NCI-H2196 (cell line): Measurements from ENCODE around the gene DOP1B.
"Not testable (repeated sequence)": the region's sequence is repeated elsewhere in the genome, so short reads cannot be mapped to it uniquely, and the experiment has no call there.

Experiments
- DNase-seq: peaks from one replicate; lab custom pipeline; 2025; ENCODE audit not compliant: unreplicated experiment; lab: John Stamatoyannopoulos, UW

Gene DOP1B

DNA sequence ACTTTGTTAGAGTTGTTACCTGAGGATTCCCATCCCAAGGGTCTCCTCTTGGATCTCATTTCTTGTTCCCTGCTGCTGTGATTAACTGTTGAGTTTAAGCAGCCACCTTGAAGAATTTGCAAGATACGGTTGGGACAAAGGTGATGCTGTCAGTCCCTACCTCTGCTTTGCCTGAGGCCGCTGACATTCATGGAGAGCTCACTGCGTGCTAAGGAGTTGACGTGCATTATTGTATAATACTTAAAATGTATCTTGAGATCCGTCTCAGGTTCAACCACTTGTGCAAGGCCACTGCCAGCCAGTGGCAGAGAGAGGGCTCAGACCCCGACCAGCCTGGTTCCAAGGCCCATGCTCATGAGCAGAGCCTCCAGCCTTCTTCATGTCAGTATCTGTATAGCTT, 14.2 kb downstream of the DOP1B start:
- DNase-seq: no peak

DNA sequence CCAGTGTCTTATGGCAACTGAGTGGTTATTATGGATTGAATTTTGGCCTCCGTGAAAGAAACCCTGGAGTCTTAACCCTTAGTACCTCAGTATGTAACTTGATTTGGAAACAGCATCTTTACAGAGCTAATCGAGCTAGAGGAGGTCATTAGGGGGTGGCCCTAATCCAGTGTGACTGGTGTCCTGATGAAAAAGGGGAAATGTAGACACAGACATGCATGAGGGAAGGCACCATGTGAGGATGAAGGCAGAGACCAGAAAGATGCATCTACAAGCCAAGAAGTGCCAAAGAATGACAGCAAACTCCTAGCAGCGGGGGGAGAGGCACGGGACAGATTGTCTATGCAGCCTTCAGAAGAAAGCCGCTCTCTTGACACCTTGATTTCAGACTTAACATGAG, 14.7 kb downstream of the DOP1B start:
- no peak for DNase-seq

- no peak for DNase-seq
Observed at GRCh38 chr21:36171741-36172331, 15.2 kb downstream of the DOP1B start.

GRCh38 chr21:36174780-36175179, 18.2 kb downstream of the DOP1B start:
- DNase-seq: no peak

DNA sequence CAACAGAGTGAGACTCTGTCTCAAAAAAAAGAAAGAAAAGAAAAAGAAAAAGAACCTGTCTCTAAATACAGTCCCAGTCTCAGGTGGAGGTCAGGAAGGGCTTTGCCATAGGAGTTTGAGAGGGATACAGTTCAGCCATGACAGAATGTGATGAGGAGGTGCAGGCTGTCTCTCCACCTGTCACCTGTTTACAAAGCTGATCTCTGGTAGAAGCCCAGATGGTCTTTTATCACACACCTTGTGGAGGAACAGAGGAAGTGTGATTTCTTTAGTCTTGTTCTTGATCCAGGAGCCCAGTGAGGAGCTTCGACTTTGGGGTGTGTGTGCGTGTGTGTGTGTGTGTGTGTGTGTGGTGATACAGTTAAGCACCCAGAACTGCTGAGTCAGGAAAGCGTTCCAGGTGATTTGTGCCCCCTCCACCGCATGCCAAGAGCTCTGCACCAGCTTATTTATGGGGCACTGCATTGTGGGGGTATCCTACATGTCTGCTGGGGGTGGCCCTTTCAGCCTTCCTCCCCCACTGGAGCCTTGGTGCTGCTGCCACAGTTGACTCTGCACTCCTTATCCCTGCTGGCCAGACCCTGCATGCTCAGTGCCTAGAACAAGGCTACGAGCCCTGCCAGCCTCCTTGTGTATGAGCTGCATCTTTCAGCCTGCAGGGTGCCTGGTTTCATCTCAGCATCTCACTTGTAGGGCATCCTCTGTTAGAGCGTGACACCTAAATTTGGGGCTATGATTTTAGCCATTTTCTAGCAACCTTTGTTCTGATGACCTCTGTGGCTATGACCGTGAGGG, 19.3 kb downstream of the DOP1B start:
- DNase-seq: no peak

GRCh38 chr21:36178349-36178748, 21.7 kb downstream of the DOP1B start:
- DNase-seq: no peak

- DNase-seq: no peak
Observed at GRCh38 chr21:36179145-36179544, 22.5 kb downstream of the DOP1B start.

GRCh38 chr21:36180963-36181362, 24.3 kb downstream of the DOP1B start:
- DNase-seq: no peak

- no peak for DNase-seq
Observed at GRCh38 chr21:36183144-36183795, 26.6 kb downstream of the DOP1B start.

DNA sequence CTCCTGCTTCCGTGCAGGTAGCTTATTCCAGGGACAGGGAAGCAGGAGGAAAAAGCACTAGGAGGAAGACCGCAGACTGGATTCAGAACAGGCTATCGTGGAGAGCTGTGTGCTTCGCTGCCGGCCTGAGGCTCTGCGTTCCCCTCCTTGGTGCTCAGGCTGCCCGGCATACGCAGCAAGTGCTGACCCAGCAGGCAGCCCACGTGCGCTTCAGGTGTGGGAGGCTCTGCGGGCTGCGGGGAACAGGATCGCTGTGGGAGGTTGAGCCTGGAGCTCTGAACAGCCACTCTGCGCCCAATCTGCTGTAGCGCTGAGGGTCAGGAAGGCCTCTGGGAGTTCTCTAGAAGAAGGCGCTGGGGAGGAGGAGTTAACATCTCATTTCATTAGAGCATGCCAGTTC, 27.9 kb downstream of the DOP1B start:
- no peak for DNase-seq

DNA sequence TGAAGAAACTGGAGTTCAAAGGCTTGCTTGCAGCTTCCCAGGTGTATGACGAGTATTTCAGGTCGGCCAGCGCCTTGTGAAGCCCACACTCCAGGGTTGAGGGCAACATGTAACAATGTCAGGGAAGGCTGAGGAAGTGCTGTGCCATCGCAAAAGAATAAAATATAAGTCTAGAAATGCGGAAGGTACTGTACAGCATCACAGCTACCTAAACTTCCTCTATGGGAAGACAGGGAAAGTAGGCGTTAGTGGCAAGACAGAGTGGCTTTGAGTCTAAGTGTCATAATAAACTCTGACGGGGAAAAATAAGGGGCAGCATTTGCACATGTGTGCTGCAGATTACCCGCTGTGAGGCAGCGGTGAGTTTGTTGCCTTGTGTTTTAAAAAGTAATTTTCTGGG, 28.9 kb downstream of the DOP1B start:
- DNase-seq: no peak

GRCh38 chr21:36186081-36186480, 29.5 kb downstream of the DOP1B start:
- DNase-seq: no peak

- no peak for DNase-seq
Observed at GRCh38 chr21:36186506-36187399, 30.1 kb downstream of the DOP1B start.

- DNase-seq: peak; percentile 90
Observed at GRCh38 chr21:36188081-36188681, 31.6 kb downstream of the DOP1B start.

DNA sequence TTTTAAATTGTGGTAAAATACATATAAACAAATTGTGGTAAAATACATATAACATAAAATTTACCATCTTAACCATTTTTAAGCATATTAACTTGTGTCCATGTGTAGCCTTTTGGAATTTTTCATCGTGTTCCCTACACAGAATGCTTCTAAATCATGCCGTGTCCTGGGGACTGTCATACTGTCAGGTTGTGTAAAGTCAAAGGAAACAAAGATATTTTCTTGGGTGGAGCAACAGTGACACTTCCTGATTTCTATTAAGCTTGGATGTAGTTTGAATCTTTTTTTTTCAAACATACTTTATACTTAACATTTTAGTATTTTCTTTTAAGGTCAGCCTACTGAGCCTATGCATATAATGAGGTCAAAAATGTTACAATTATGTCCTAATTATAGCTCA, 32.3 kb downstream of the DOP1B start:
- DNase-seq: no peak

- no peak for DNase-seq
Observed at GRCh38 chr21:36190736-36191135, 34.1 kb downstream of the DOP1B start.

DNA sequence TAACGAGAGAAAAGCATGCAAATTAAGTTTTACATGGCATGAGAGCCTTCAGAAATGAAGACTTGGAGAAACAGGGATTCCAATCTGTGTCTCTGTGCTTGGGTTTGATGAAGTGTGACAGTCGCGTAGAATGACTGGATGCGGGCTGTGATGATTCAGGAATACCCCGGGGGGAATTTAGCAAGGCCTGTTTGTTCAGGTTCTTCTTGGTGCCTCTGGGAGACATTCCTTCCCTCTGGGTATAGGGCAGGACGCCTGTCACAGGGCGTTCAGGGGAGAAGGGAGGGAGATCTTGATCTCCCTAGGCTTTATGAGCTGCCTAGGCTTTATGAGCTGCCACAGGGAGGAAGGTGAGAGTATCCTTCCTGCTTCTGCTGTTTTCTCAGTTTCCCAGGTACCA, 36.6 kb downstream of the DOP1B start:
- no peak for DNase-seq

GRCh38 chr21:36194024-36194423, 37.4 kb downstream of the DOP1B start:
- peak; percentile 16 for DNase-seq

- no peak for DNase-seq
Observed at GRCh38 chr21:36195613-36196012, 39.0 kb downstream of the DOP1B start.

DNA sequence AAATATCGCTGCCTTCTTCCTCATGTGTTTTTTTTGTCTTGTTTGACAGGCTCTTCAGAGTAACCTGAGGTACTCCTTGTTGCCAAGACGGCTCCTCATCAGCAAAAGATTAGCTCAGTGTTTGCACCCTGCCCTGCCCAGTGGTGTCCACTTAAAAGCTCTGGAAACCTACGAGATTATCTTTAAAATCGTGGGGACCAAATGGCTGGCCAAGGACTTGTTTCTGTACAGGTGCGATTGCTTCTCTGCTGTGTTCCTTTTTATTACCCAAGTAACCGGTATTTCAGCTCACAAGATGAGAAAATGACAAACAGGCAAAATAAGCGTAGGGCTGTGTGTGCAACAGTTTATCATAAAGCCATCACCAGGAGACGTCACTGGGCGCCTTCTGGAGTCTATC, 42.4 kb downstream of the DOP1B start:
- no peak for DNase-seq

- DNase-seq: not testable (repeated sequence)
Observed at GRCh38 chr21:36199575-36199974, 43.0 kb downstream of the DOP1B start.
